HG03558 (cell line): ENCODE data around the gene SIRPB2.

ENCODE experiments used
- ATAC-seq: cut with Tn5 transposase; IDR thresholded peaks from one replicate; pipeline ENCODE4 v1.9.1; 2021; ENCODE audit warnings: moderate number of reproducible peaks; ENCODE audit not compliant: unreplicated experiment; ENCODE audit errors: extremely low read depth

The SIRPB2 gene

GRCh38 chr20:1449370-1449769 is 41.9 kb downstream of the SIRPB2 start:
- no peak for ATAC-seq

GRCh38 chr20:1448081-1448620 is 43.1 kb downstream of the SIRPB2 start:
- no peak for ATAC-seq

- no peak for ATAC-seq
These were observed 44.7 kb downstream of the SIRPB2 start for GRCh38 chr20:1446536-1446935.

- no peak for ATAC-seq
These were observed 48.1 kb downstream of the SIRPB2 start for GRCh38 chr20:1443085-1443484.

GRCh38 chr20:1442304-1442703 is 48.9 kb downstream of the SIRPB2 start:
- no peak for ATAC-seq

- ATAC-seq = no peak
These were observed 50.1 kb downstream of the SIRPB2 start for GRCh38 chr20:1441133-1441532.

- ATAC-seq = no peak
These were observed 51.2 kb downstream of the SIRPB2 start for GRCh38 chr20:1440024-1440423.

- ATAC-seq = no peak
These were observed 52.9 kb downstream of the SIRPB2 start for GRCh38 chr20:1438361-1438760.

- ATAC-seq = no peak
These were observed 53.9 kb downstream of the SIRPB2 start for GRCh38 chr20:1437235-1437904.

- no peak for ATAC-seq
These were observed 55.0 kb downstream of the SIRPB2 start for GRCh38 chr20:1436263-1436662.

- no peak for ATAC-seq
These were observed 55.9 kb downstream of the SIRPB2 start for GRCh38 chr20:1435337-1435699.

GRCh38 chr20:1434571-1435336 is 56.5 kb downstream of the SIRPB2 start:
- ATAC-seq = peak; percentile 75

- ATAC-seq = no peak
These were observed 60.1 kb downstream of the SIRPB2 start for GRCh38 chr20:1431158-1431557.

GRCh38 chr20:1430004-1430451 is 61.2 kb downstream of the SIRPB2 start:
- no peak for ATAC-seq

GRCh38 chr20:1429143-1429728 is 62.0 kb downstream of the SIRPB2 start:
- ATAC-seq = no peak

- ATAC-seq = no peak
These were observed 63.7 kb downstream of the SIRPB2 start for GRCh38 chr20:1427457-1428054.

- ATAC-seq = no peak
These were observed 64.9 kb downstream of the SIRPB2 start for GRCh38 chr20:1426231-1426849.
